GM19372 (cell line): ENCODE measurements around the gene APLP2.
"Not testable (repeated sequence)": the region's sequence is repeated elsewhere in the genome, so short reads cannot be mapped to it uniquely, and the experiment has no call there.

Source experiments
- ATAC-seq: cut with Tn5 transposase; IDR thresholded peaks from one replicate; pipeline ENCODE4 v1.9.1; 2021; ENCODE audit warnings: mild to moderate bottlenecking, low read depth, moderate library complexity; ENCODE audit not compliant: unreplicated experiment

APLP2 gene

GRCh38 chr11:130088919-130089673 lies 19.4 kb downstream of the APLP2 start:
- no peak for ATAC-seq

GRCh38 chr11:130089674-130090073 lies 20.0 kb downstream of the APLP2 start:
- ATAC-seq, result no peak

GRCh38 chr11:130090517-130090916 lies 20.8 kb downstream of the APLP2 start:
- ATAC-seq, result not testable (repeated sequence)

- not testable (repeated sequence) for ATAC-seq
These were observed 21.5 kb downstream of the APLP2 start for GRCh38 chr11:130091169-130091568.

- ATAC-seq, result no peak
These were observed 23.0 kb downstream of the APLP2 start for GRCh38 chr11:130092661-130093060.

- no peak for ATAC-seq
These were observed 24.9 kb downstream of the APLP2 start for GRCh38 chr11:130094614-130095013.

GRCh38 chr11:130095326-130095725 lies 25.6 kb downstream of the APLP2 start:
- ATAC-seq, result no peak

GRCh38 chr11:130096042-130096441 lies 26.3 kb downstream of the APLP2 start:
- no peak for ATAC-seq

- ATAC-seq, result no peak
These were observed 27.1 kb downstream of the APLP2 start for GRCh38 chr11:130096823-130097222.

- ATAC-seq, result no peak
These were observed 27.6 kb downstream of the APLP2 start for GRCh38 chr11:130097285-130097684.

GRCh38 chr11:130099356-130099755 lies 29.7 kb downstream of the APLP2 start:
- no peak for ATAC-seq

GRCh38 chr11:130100381-130101095 lies 30.8 kb downstream of the APLP2 start:
- ATAC-seq, result no peak

GRCh38 chr11:130101661-130102060 lies 32.0 kb downstream of the APLP2 start:
- no peak for ATAC-seq

- no peak for ATAC-seq
These were observed 32.9 kb downstream of the APLP2 start for GRCh38 chr11:130102301-130103249.

- no peak for ATAC-seq
These were observed 33.7 kb downstream of the APLP2 start for GRCh38 chr11:130103296-130103814.

GRCh38 chr11:130106381-130106780 lies 36.7 kb downstream of the APLP2 start:
- no peak for ATAC-seq

GRCh38 chr11:130108671-130109070 lies 39.0 kb downstream of the APLP2 start:
- not testable (repeated sequence) for ATAC-seq

GRCh38 chr11:130109386-130109785 lies 39.7 kb downstream of the APLP2 start:
- ATAC-seq, result no peak

GRCh38 chr11:130110339-130111108 lies 40.8 kb downstream of the APLP2 start:
- no peak for ATAC-seq
